GM19397 (cell line): Measurements from ENCODE around the gene DMBT1.

ENCODE experiments used
- ATAC-seq: cut with Tn5 transposase; IDR thresholded peaks from one replicate; pipeline ENCODE4 v1.9.1; 2021; ENCODE audit warnings: mild to moderate bottlenecking, moderate library complexity; ENCODE audit not compliant: unreplicated experiment

Gene DMBT1

GRCh38 chr10:122560279-122560804 is at the start of gene DMBT1:
DMBT1 (plus strand) TSS chr10:122560754; CDS start chr10:122560771, 17 bp downstream.
- ATAC-seq: no peak

GRCh38 chr10:122513053-122513452 is 47.5 kb upstream of the DMBT1 start:
- no peak for ATAC-seq

GRCh38 chr10:122514045-122514840 is 46.3 kb upstream of the DMBT1 start:
- ATAC-seq: no peak

- ATAC-seq: no peak
Observed at GRCh38 chr10:122515022-122515424, 45.5 kb upstream of the DMBT1 start.

- ATAC-seq: no peak
Observed at GRCh38 chr10:122515588-122516231, 44.8 kb upstream of the DMBT1 start.

GRCh38 chr10:122516734-122517133 is 43.8 kb upstream of the DMBT1 start:
- ATAC-seq: no peak

- ATAC-seq: no peak
Observed at GRCh38 chr10:122519144-122519543, 41.4 kb upstream of the DMBT1 start.

- ATAC-seq: no peak
Observed at GRCh38 chr10:122519873-122520272, 40.7 kb upstream of the DMBT1 start.

GRCh38 chr10:122521011-122521410 is 39.5 kb upstream of the DMBT1 start:
- no peak for ATAC-seq

- ATAC-seq: no peak
Observed at GRCh38 chr10:122524811-122525210, 35.7 kb upstream of the DMBT1 start.

GRCh38 chr10:122525788-122526187 is 34.8 kb upstream of the DMBT1 start:
- ATAC-seq: no peak

GRCh38 chr10:122526892-122527291 is 33.7 kb upstream of the DMBT1 start:
- ATAC-seq: no peak

- no peak for ATAC-seq
Observed at GRCh38 chr10:122530177-122530576, 30.4 kb upstream of the DMBT1 start.

GRCh38 chr10:122531261-122531660 is 29.3 kb upstream of the DMBT1 start:
- ATAC-seq: no peak

GRCh38 chr10:122531939-122532338 is 28.6 kb upstream of the DMBT1 start:
- no peak for ATAC-seq

GRCh38 chr10:122532601-122533296 is 27.8 kb upstream of the DMBT1 start:
- ATAC-seq: no peak

GRCh38 chr10:122537545-122537944 is 23.0 kb upstream of the DMBT1 start:
- no peak for ATAC-seq

- ATAC-seq: no peak
Observed at GRCh38 chr10:122541541-122542002, 19.0 kb upstream of the DMBT1 start.

GRCh38 chr10:122543676-122544445 is 16.7 kb upstream of the DMBT1 start:
- no peak for ATAC-seq

- ATAC-seq: no peak
Observed at GRCh38 chr10:122544493-122544892, 16.1 kb upstream of the DMBT1 start.

- ATAC-seq: no peak
Observed at GRCh38 chr10:122546242-122546641, 14.3 kb upstream of the DMBT1 start.
